ENCODE measurements around the gene RARRES2. TPM values are rescaled to one million over a fixed set of nuclear protein-coding genes. Genes with fewer than 3 reads are reported as not detected.

Gene RARRES2
- total RNA-seq, 5 donors from 2014 or later (not counting 1 experiment from before 2014, with no cell fraction given): 2.7 to 3.2 (median 2.7) TPM; not detected in 2

Other genes starting within 250 kb of the RARRES2 start
- 10 to 100 TPM in 4 of 5 donors, 1 to 10 TPM in 1; 8.8 to 21.4 (median 16.6) TPM for gene LRRC61, start 18.3 kb downstream of the RARRES2 start, total RNA-seq
- gene ACTR3C, start 18.1 kb downstream of the RARRES2 start, total RNA-seq: 10 to 100 TPM in 4 of 5 donors, 1 to 10 TPM in 1; 9.2 to 14.6 (median 12.4) TPM
- 100 to 1,000 TPM in 3 of 5 donors, 10 to 100 TPM in 2; 64.0 to 110 (median 101) TPM for gene REPIN1, start 27.2 kb upstream of the RARRES2 start, total RNA-seq
- gene ZNF775, start 37.7 kb upstream of the RARRES2 start, total RNA-seq: 1 to 10 TPM; 1.9 to 8.6 (median 6.3) TPM
- gene GIMAP8, start 109.0 kb upstream of the RARRES2 start, total RNA-seq: 10 to 100 TPM; 17.8 to 54.6 (median 50.1) TPM
- 100 to 1,000 TPM in 3 of 5 donors, 10 to 100 TPM in 2; 76.8 to 430 (median 392) TPM for gene GIMAP7, start 173.2 kb upstream of the RARRES2 start, total RNA-seq
- gene GIMAP4, start 225.8 kb upstream of the RARRES2 start, total RNA-seq: 100 to 1,000 TPM; 121 to 341 (median 306) TPM